GM18505 (cell line): ENCODE data around the gene SETD9.

ENCODE experiments used
- ATAC-seq: cut with Tn5 transposase; IDR thresholded peaks from one replicate; pipeline ENCODE4 v1.9.1; 2021; ENCODE audit not compliant: unreplicated experiment
- POLR2A ChIP-seq: IDR thresholded peaks from 4 replicates; pipeline ENCODE4 v1.6.1; 2011; ENCODE audit warnings: borderline replicate concordance; ENCODE audit not compliant: insufficient read depth, insufficient read length; ENCODE audit errors: extremely low read depth

SETD9 gene

GRCh38 chr5:56909294-56910209 is at the start of gene SETD9:
Gene SETD9, plus strand, starts transcription at chr5:56909596. Its CDS starts 50 bp downstream, at chr5:56909646.
- peak; percentile 82 for ATAC-seq
- peak; percentile 98 for TF ChIP-seq POLR2A

DNA sequence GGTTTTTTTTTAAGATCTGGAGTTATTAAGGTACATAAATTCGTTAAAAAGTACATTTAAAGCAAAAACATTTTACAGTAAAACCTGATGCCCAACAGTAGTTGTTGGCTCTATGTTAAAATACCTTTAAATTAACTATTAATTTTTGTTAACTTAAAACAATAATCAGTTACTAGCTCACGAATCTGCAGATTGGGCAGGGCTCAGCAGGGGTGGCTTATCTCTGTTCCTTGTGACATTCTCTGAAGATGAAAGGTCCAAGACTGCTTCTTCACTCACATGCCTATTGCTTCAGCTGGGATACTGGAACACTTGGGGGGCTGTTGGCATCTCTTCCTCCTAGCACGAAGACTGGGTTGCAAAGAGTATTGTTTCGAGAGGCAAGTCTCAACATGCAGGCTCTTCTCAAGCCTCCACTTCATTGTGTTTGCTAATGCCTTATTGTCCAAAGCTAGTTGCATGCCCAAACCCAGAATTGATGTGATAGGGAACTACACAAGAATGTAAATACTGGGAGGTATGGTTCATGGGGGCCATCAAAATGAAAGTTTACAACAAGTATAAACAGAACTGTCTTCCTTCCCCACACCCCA is 47.4 kb upstream of the SETD9 start:
- no peak for TF ChIP-seq POLR2A

DNA sequence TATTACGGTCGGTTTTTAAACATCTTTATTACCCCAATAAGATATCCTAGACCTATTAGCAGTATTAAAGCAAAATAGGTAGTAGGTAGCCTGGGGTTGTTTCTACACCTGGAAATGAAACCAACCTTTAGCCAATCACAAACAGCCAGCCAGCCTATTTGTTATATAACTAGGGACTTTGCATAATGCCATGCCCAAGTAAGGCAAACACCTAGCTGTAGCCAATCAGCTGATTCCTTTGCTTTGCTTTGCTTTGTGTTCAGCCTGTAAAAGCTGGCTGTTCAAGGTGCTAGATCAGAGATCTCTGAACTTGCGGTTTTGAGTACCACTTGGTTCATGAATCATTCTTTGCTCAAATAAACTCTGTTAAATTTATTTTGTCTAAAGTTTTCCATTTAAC is 46.5 kb upstream of the SETD9 start:
- no peak for ATAC-seq
- TF ChIP-seq POLR2A: no peak

More for the DNA sequence above, 47.4 kb upstream of the SETD9 start:
- no peak for ATAC-seq

GRCh38 chr5:56871777-56872176 is 37.6 kb upstream of the SETD9 start:
- no peak for TF ChIP-seq POLR2A

DNA sequence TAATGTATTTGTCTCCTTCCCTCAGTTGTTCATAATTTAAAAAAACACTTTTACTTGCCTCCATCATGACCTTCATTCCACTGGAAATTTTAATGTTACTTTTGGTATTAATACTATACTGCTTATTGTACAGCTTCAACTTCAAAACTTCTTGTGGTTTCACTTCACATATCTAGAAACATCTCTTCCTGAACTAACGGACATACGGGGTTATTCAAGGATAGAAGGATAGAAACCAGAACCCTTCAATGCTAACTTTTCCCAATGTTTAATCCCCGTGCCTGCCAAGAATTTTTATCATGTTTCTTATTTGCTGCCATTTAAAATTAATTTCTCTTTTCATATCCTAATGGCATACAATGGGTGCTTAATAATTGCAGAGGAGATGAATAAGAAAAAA is 36.3 kb upstream of the SETD9 start:
- TF ChIP-seq POLR2A: no peak

More at GRCh38 chr5:56871777-56872176, 37.6 kb upstream of the SETD9 start:
- ATAC-seq: no peak

GRCh38 chr5:56876327-56876726 is 33.1 kb upstream of the SETD9 start:
- no peak for ATAC-seq
- TF ChIP-seq POLR2A: no peak

More for the DNA sequence above, 36.3 kb upstream of the SETD9 start:
- no peak for ATAC-seq

GRCh38 chr5:56881571-56881970 is 27.8 kb upstream of the SETD9 start:
- TF ChIP-seq POLR2A: no peak
- no peak for ATAC-seq

- no peak for ATAC-seq
- TF ChIP-seq POLR2A: no peak
Observed at GRCh38 chr5:56893251-56893951, 16.0 kb upstream of the SETD9 start.

GRCh38 chr5:56896763-56897162 is 12.6 kb upstream of the SETD9 start:
- no peak for ATAC-seq
- TF ChIP-seq POLR2A: no peak

GRCh38 chr5:56898213-56898612 is 11.2 kb upstream of the SETD9 start:
- no peak for ATAC-seq
- no peak for TF ChIP-seq POLR2A

DNA sequence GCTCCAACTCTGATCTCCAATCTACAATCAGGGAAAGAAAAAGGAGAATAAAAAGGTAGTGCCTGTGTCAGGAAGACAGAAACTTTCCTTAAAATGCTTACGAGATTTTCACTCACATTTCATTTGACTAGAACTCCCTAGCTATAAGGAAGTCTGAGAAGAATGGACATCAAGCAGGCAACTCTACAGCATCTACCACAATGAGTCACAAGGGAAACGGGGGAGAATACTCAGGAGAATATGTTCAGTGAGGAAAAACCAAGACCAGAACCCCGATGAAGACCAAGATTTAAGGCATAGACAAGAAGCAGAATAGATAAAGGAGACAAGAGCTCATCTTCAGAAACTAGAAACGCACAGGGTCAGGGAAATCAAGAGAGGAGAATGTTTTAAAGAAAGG is 9.0 kb upstream of the SETD9 start:
- no peak for TF ChIP-seq POLR2A

GRCh38 chr5:56900858-56901578 is 8.4 kb upstream of the SETD9 start:
- no peak for TF ChIP-seq POLR2A
- ATAC-seq: no peak

More for the DNA sequence above, 9.0 kb upstream of the SETD9 start:
- ATAC-seq: no peak

- TF ChIP-seq POLR2A: no peak
- peak; percentile 37 for ATAC-seq
Observed at GRCh38 chr5:56908942-56909293, 478 bp upstream of the SETD9 start.
